ENCODE results near the gene RBM28.

- TF ChIP-seq CTCF (IDR thresholded peaks at IDR 0.05) = no peak
- TF ChIP-seq POLR2A (IDR thresholded peaks at IDR 0.05; ENCODE audit: low read length) = no peak
- no peak for TF ChIP-seq NPAS2 (CRISPR knock-in tag; IDR thresholded peaks at IDR 0.05; ENCODE audit: borderline replicate concordance)
- no peak for TF ChIP-seq MYC (IDR thresholded peaks at IDR 0.05; ENCODE audit: borderline replicate concordance, low read length)
- no peak for TF ChIP-seq RAD21 (conservative IDR thresholded peaks at IDR 0.05 in 1 of 2, IDR thresholded peaks at IDR 0.05 in 1 of 2)
- TF ChIP-seq JUN (IDR thresholded peaks at IDR 0.05) = no peak
- TF ChIP-seq BHLHE40 (IDR thresholded peaks at IDR 0.05; ENCODE audit: low read depth, low read length) = no peak
- TF ChIP-seq, protein P1, sequence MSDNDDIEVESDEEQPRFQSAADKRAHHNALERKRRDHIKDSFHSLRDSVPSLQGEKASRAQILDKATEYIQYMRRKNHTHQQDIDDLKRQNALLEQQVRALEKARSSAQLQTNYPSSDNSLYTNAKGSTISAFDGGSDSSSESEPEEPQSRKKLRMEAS (IDR thresholded peaks at IDR 0.05) = no peak
Measured at GRCh38 chr7:128266529-128266882, 77.2 kb downstream of the RBM28 start.

Measured in A549 (cell line).